HG03280 (cell line): Measurements from ENCODE around the gene OR2T5.
"Not testable (repeated sequence)": the region's sequence is repeated elsewhere in the genome, so short reads cannot be mapped to it uniquely, and the experiment has no call there.

ENCODE experiments used
- ATAC-seq: cut with Tn5 transposase; IDR thresholded peaks from one replicate; pipeline ENCODE4 v1.9.1; 2021; ENCODE audit warnings: mild to moderate bottlenecking, moderate library complexity; ENCODE audit not compliant: unreplicated experiment

Gene OR2T5

GRCh38 chr1:248488289-248488688 is at the start of gene OR2T5:
OR2T5 (plus strand) TSS chr1:248488589; CDS start chr1:248488589, 0 bp downstream.
- not testable (repeated sequence) for ATAC-seq

GRCh38 chr1:248438668-248439067 is 49.7 kb upstream of the OR2T5 start:
- ATAC-seq: not testable (repeated sequence)

GRCh38 chr1:248439283-248439682 is 49.1 kb upstream of the OR2T5 start:
- ATAC-seq: not testable (repeated sequence)

GRCh38 chr1:248442500-248443277 is 45.7 kb upstream of the OR2T5 start:
- ATAC-seq: not testable (repeated sequence)

GRCh38 chr1:248444603-248445002 is 43.8 kb upstream of the OR2T5 start:
- not testable (repeated sequence) for ATAC-seq

- ATAC-seq: not testable (repeated sequence)
These were observed 43.0 kb upstream of the OR2T5 start, which contains the start of gene OR2T2 for GRCh38 chr1:248445399-248445798. OR2T2 (plus strand) TSS chr1:248445637; CDS start chr1:248452798, 7,161 bp downstream.

- ATAC-seq: peak; percentile 52
These were observed 39.8 kb upstream of the OR2T5 start for GRCh38 chr1:248448409-248449074.

- not testable (repeated sequence) for ATAC-seq
These were observed 38.4 kb upstream of the OR2T5 start for GRCh38 chr1:248449821-248450465.

GRCh38 chr1:248450466-248451145 is 37.8 kb upstream of the OR2T5 start:
- peak; percentile 66 for ATAC-seq

- ATAC-seq: not testable (repeated sequence)
These were observed 34.8 kb upstream of the OR2T5 start for GRCh38 chr1:248453619-248454018.

- ATAC-seq: not testable (repeated sequence)
These were observed 33.3 kb upstream of the OR2T5 start for GRCh38 chr1:248455045-248455444.

- not testable (repeated sequence) for ATAC-seq
These were observed 31.8 kb upstream of the OR2T5 start for GRCh38 chr1:248456635-248457034.

- not testable (repeated sequence) for ATAC-seq
These were observed 29.3 kb upstream of the OR2T5 start for GRCh38 chr1:248459117-248459516.

- no peak for ATAC-seq
These were observed 17.2 kb upstream of the OR2T5 start for GRCh38 chr1:248471154-248471553.

GRCh38 chr1:248472111-248472510 is 16.3 kb upstream of the OR2T5 start:
- not testable (repeated sequence) for ATAC-seq

GRCh38 chr1:248473051-248473450 is 15.3 kb upstream of the OR2T5 start, which contains the start of gene OR2T3:
OR2T3 (plus strand) TSS chr1:248473351; CDS start chr1:248473351, 0 bp downstream.
- ATAC-seq: not testable (repeated sequence)

GRCh38 chr1:248475660-248476059 is 12.7 kb upstream of the OR2T5 start:
- ATAC-seq: peak; percentile 75

GRCh38 chr1:248481686-248482579 is 6.5 kb upstream of the OR2T5 start:
- ATAC-seq: peak; percentile 70

GRCh38 chr1:248496661-248497060 is 8.3 kb downstream of the OR2T5 start:
- ATAC-seq: not testable (repeated sequence)
